ENCODE data around the gene SPON1.
"Not testable (repeated sequence)": the region's sequence is repeated elsewhere in the genome, so short reads cannot be mapped to it uniquely, and the experiment has no call there.

Gene SPON1

DNA sequence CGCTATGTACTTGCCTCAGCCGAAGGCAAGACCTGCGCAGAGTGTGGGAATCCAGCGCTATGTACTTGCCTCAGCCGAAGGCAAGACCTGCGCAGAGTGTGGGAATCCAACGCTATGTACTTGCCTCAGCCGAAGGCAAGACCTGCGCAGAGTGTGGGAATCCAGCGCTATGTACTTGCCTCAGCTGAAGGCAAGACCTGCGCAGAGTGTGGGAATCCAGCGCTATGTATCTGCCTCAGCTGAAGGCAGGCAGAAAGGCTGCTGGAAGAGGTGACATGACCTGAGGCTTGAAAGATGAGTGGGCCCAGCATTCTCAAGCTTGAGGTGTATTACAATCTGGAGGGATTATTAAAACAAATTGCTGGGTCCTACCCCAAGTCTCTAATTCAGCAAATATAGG is 290.0 kb downstream of the SPON1 start:
- not testable (repeated sequence) for DNase-seq

DNA sequence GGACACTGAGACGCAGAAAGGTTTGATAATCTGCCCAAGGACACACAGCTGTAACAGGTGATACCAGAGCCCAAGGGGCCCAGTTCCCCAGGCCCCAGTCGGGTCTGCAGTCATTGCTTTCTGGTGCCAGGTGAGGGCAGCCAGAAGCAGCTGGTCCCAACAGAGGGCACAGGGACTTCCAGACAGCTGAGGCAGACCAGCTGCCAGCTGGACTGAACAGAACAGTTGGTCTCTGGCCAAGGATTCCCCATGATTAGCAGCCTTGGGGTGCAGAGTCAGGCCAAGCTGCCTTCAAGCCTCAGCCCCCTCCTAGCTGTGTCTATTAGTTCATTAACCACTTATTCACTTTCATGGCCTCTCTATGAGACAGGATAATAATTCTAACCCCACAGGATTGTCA is 290.9 kb downstream of the SPON1 start:
- no peak for DNase-seq

GRCh38 chr11:14253840-14254239 is 291.3 kb downstream of the SPON1 start:
- no peak for DNase-seq

GRCh38 chr11:14254533-14255237 is 292.2 kb downstream of the SPON1 start:
- DNase-seq: no peak

DNA sequence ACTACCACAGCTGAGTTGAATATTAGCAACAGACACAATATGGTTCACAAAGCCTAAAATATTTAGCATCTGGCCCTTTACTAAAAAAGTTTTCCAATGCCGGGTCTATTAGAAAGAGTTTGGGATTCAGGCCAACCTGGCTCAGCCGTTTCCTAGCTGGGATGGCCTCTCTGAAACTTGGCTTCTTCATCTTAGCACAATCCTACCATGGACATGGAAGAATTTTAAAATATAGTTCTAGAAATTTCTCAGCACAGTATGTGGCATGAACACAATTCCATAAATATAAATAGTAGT is 292.7 kb downstream of the SPON1 start:
- DNase-seq: no peak

GRCh38 chr11:14258221-14258935 is 295.9 kb downstream of the SPON1 start:
- DNase-seq: no peak

DNA sequence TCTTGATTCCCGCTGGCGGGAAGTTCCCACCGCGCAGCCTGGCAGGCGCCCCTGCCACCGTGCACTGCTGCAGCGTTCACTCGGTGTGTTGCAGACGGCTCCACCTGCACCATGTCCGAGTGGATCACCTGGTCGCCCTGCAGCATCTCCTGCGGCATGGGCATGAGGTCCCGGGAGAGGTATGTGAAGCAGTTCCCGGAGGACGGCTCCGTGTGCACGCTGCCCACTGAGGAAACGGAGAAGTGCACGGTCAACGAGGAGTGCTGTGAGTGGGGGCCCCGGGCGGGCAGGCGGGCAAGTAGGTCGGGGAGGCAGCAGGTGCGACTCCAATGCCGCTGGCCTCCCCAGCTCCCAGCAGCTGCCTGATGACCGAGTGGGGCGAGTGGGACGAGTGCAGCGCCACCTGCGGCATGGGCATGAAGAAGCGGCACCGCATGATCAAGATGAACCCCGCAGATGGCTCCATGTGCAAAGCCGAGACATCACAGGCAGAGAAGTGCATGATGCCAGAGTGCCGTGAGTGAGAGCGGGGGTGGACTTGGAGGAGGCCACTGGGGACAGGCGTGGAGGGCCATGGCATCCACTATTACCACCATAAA is 296.8 kb downstream of the SPON1 start:
- no peak for DNase-seq

GRCh38 chr11:14259878-14260277 is 297.4 kb downstream of the SPON1 start:
- no peak for DNase-seq

GRCh38 chr11:14261066-14261465 is 298.5 kb downstream of the SPON1 start:
- no peak for DNase-seq

DNA sequence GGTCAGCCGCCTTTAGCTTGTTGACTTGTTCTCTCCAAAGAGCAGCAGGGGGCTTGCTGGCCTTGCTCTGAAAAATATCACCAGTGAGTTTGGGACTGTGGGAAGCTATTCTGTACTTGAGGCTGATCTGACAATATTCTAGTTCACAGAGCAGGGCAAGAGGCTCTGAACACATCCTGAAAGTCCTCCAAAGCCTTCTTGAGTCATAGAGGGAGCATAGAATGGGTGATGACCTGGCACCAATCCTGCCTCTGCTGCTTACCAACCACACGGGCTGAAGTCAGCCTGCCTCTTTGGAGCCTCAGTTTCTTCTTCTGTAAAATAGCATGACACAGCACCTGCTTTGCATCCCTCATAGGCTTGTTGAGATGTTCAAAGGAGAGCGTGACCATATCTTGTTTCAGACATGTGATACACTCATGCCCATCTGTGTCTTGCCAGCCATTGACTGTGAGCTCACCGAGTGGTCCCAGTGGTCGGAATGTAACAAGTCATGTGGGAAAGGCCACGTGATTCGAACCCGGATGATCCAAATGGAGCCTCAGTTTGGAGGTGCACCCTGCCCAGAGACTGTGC is 299.8 kb downstream of the SPON1 start:
- DNase-seq: no peak

GRCh38 chr11:14264966-14265365 is 302.4 kb downstream of the SPON1 start:
- no peak for DNase-seq

- DNase-seq: no peak
These were observed 304.1 kb downstream of the SPON1 start for GRCh38 chr11:14266622-14267021.

DNA sequence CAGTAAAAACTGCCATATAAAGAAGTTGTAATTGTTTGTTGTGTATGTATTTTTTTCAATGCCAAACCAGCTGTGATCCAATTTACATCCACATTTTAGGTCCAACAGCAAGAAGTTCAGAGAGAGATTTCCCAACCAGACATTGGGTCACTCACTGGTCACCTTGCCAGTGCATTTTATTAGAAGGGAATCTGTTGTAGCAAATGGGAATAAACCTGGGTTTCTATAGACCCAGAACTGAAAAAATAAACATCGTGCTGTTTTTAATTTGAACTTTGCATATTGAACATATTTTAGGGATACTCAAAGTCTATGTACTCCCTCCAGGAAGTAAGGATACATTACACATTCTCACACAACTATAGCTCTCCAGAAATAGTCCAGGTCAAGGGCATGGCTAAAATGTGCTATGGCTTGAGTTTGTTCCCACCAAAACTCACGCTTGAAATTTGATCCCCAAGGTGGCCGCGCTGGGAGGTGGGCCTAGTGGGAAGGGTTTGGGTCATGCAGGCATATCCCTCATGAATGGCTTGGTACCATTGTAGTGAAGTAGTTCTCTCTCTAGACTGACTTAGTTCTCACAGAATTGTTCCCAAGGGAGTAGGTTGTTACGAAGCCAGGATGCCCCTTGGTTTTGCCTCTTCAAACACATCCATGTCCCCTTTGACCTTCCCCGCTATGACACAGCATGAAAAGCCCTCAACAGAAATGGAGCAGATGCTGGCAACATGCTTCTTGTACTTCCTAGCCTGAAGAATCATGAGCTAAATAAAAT is 305.5 kb downstream of the SPON1 start:
- no peak for DNase-seq

DNA sequence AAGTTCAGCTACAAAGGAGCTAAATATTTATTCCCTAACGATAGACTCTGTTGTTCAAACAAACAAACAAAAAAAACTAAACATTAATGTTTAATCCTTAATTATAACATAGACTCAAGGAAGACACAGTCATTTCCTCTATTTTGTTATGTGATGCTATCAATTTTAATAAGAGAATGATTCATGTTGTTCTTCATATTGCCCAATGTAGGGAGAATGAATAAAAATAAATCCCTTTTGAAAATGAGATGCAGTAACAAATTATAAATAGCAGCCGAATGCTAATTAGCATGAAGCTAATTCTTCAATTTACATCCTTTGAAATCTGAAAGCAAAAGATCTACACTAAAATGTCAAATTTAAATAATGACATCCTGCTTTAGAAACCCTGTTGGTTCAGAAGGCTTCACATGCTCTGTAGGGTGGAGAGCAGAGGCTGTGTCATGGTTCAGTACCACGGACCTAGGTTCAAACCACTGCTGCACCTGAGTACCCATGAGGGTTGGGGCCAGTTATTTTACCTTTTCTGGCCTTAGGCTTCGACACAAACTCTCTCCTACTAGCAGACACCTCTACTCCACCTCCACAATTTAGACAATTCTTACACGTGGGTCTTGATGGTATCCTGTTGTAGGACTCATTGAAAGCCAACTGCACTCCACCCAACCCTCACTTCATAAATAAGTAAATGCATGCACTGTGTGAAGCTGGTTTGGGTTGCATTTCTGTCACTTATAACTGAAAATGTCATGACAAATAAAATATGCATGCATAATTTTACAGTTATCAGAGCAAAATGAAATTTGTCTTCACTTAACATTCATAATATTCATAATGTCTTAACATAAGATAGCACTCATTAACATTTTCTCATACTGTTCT is 307.4 kb downstream of the SPON1 start:
- DNase-seq: no peak

- no peak for DNase-seq
These were observed 308.4 kb downstream of the SPON1 start for GRCh38 chr11:14270690-14271542.

DNA sequence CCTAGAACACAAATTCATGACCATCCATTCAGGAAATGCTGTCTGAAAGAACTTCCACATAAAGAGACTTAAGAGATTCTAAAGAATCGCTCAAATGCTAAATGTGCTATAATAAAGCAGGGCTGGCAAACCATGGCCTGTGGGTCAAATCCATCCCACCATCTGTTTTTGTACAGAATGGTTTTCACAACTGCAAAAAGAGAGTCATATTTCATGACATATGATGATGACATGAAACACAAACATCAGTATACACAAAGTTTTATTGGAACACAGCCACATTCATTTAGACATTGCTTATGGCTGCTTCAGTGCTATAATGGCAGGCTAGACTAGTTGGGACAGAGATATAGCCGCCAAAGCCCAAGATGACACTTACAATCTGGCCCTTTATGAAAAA is 311.4 kb downstream of the SPON1 start:
- no peak for DNase-seq

DNA sequence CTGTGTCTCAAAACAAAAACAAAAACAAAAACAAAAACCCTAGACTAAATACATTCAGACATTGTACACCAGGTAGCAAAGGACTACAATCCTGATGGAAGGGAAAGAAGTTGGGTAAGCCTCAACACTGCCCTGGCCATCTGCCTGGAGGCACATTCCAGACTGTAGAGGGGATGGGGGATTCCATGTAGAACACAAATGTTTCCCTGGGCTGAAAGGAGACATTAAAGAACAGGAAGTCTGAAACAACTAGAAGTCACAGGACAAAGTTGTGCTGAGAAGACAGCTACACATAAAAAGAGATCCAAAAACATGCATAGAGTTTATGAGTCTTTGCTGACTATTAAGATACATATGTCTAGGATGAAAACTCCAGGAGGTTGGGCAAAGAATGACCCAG is 312.6 kb downstream of the SPON1 start:
- DNase-seq: no peak

GRCh38 chr11:14278869-14279268 is 316.3 kb downstream of the SPON1 start:
- DNase-seq: not testable (repeated sequence)

- DNase-seq: no peak
These were observed 325.8 kb downstream of the SPON1 start for GRCh38 chr11:14288189-14288935.

DNA sequence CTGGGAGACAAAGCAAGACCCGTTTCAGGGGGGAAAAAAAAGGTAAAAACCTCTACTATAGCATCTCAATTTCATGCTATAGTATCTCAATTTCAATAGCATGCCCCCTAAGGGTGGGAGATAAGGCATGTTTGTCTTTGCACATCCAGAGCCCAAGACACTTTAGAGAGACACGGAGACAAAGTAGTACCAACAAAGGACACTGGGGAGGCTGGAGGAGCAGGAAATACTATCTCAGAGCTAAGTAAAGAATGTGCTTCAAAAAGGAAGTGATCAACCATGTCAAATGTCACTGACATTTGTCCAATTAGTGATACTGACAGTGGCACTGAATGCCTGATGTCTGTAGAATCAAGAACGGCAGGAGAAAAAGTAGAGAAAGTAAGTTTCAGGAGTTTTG is 327.9 kb downstream of the SPON1 start:
- DNase-seq: no peak

GRCh38 chr11:14299921-14300320 is 337.4 kb downstream of the SPON1 start:
- DNase-seq: no peak

Measured in NCI-H446 treated with DMSO at 0.1 percent for 48 hours (cell line).